ENCODE data around the gene CNOT3.
A peak's percentile ranks its signal among the peaks of the same experiment; 100 is the strongest.

CNOT3 gene

GRCh38 chr19:54115109-54116063 lies 22.2 kb upstream of the CNOT3 start, which contains the start of the genes PRPF31 and TFPT:
Gene PRPF31, plus strand, starts transcription at chr19:54115754. Its CDS starts 2,525 bp downstream, at chr19:54118279.
Gene TFPT, minus strand, starts transcription at chr19:54115657. Its CDS starts 388 bp downstream, at chr19:54115269.
- peak; percentile 87 for DNase-seq (ENCODE audit: low read depth, low spot score)
- CTCF ChIA-PET = no interaction called here
- H3K4me3 ChIP-seq (ENCODE audit: low read depth, low read length) = peak within 1 kb of the TSS; percentile 83
- POLR2A ChIA-PET = interaction anchor here (0.8 to 2.5 kb wide), 7 partner anchors 9 to 74 kb away, joined by 3 to 21 read pairs (median 3); partner anchors contain the start of genes CNOT3, MBOAT7 and NDUFA3
- TF ChIP-seq CTCF (IDR thresholded peaks at IDR 0.05; ENCODE audit: insufficient read depth, low read length, missing control alignments) = no peak

- ChIA-PET CTCF (no interaction called here), POLR2A (no interaction called here)
- TF ChIP-seq CTCF (IDR thresholded peaks at IDR 0.05; ENCODE audit: insufficient read depth, low read length, missing control alignments) = no peak
- DNase-seq (ENCODE audit: low read depth, low spot score) = no peak
- H3K4me3 ChIP-seq (ENCODE audit: low read depth, low read length) = no peak overlapping the region
These were observed 16.3 kb upstream of the CNOT3 start for GRCh38 chr19:54121259-54121658.

GRCh38 chr19:54123682-54124081 lies 13.9 kb upstream of the CNOT3 start:
- no peak overlapping the region for H3K4me3 ChIP-seq (ENCODE audit: low read depth, low read length)
- no peak for TF ChIP-seq CTCF (IDR thresholded peaks at IDR 0.05; ENCODE audit: insufficient read depth, low read length, missing control alignments)
- no peak for DNase-seq (ENCODE audit: low read depth, low spot score)
- ChIA-PET CTCF (no interaction called here), POLR2A (interaction anchor here (1.5 kb wide), 1 partner anchor 13 kb away, joined by 9 read pairs; the partner anchor contains the start of gene CNOT3)

GRCh38 chr19:54124393-54124792 lies 13.2 kb upstream of the CNOT3 start:
- ChIA-PET POLR2A (interaction anchor here (1.5 kb wide), 1 partner anchor 13 kb away, joined by 9 read pairs; the partner anchor contains the start of gene CNOT3), CTCF (no interaction called here)
- DNase-seq (ENCODE audit: low read depth, low spot score) = no peak
- TF ChIP-seq CTCF (IDR thresholded peaks at IDR 0.05; ENCODE audit: insufficient read depth, low read length, missing control alignments) = no peak
- H3K4me3 ChIP-seq (ENCODE audit: low read depth, low read length) = no peak overlapping the region

GRCh38 chr19:54125713-54126112 lies 11.8 kb upstream of the CNOT3 start:
- no peak overlapping the region for H3K4me3 ChIP-seq (ENCODE audit: low read depth, low read length)
- ChIA-PET POLR2A (no interaction called here), CTCF (no interaction called here)
- no peak for DNase-seq (ENCODE audit: low read depth, low spot score)
- no peak for TF ChIP-seq CTCF (IDR thresholded peaks at IDR 0.05; ENCODE audit: insufficient read depth, low read length, missing control alignments)

- POLR2A ChIA-PET = no interaction called here
- TF ChIP-seq CTCF (IDR thresholded peaks at IDR 0.05; ENCODE audit: insufficient read depth, low read length, missing control alignments) = no peak
- no peak overlapping the region for H3K4me3 ChIP-seq (ENCODE audit: low read depth, low read length)
- CTCF ChIA-PET = no interaction called here
- no peak for DNase-seq (ENCODE audit: low read depth, low spot score)
These were observed 9.7 kb upstream of the CNOT3 start for GRCh38 chr19:54127688-54128440.

Measured in AG04449 (cell line).